GM23338 (cell line): ENCODE results near the gene CDYL2. TPM values are rescaled to one million over a fixed set of nuclear protein-coding genes. Genes with fewer than 3 reads are reported as not detected.

Experiments used
- ATAC-seq: fragments of 200-7000 bp; cut with Tn5 transposase; 3 replicates; pipeline ENCODE4 v1.9.1; 2020
- DNase-seq: peaks from one replicate; pipeline ENCODE4 v3.0.0-alpha.2; 2015; ENCODE audit warnings: low spot score
- H2AFZ ChIP-seq: fragments of 200-600 bp; sonication (generic); 2 replicates; pipeline ENCODE4 v1.8.0; 2016; ENCODE audit warnings: antibody characterized with exemption, mild to moderate bottlenecking, moderate library complexity
- H3F3A ChIP-seq: fragments of 200-600 bp; sonication (generic); replicated peaks from 2 replicates; pipeline ENCODE4 v1.8.0; 2017; ENCODE audit warnings: antibody characterized with exemption, mixed run types, low read depth
- H3K27ac ChIP-seq: fragments of 200-600 bp; sonication (generic); 2 replicates; pipeline ENCODE4 v1.6.1; 2016; ENCODE audit warnings: low read depth
- H3K27me3 ChIP-seq: fragments of 200-600 bp; sonication (generic); 2 replicates; pipeline ENCODE4 v1.8.0; 2016; ENCODE audit warnings: mild to moderate bottlenecking, mixed run types, moderate library complexity; ENCODE audit not compliant: insufficient read depth
- H3K36me3 ChIP-seq: fragments of 200-600 bp; sonication (generic); 2 replicates; pipeline ENCODE4 v1.8.0; 2016; ENCODE audit warnings: mild to moderate bottlenecking; ENCODE audit not compliant: insufficient read depth
- H3K4me1 ChIP-seq: fragments of 200-600 bp; sonication (generic); 2 replicates; pipeline ENCODE4 v1.8.0; 2016; ENCODE audit warnings: mild to moderate bottlenecking, moderate library complexity; ENCODE audit not compliant: insufficient read depth
- H3K4me2 ChIP-seq: fragments of 200-600 bp; sonication (generic); 2 replicates; pipeline ENCODE4 v1.7.1; 2017; ENCODE audit warnings: mixed run types
- H3K4me3 ChIP-seq: fragments of 200-600 bp; sonication (generic); 2 replicates; pipeline ENCODE4 v1.6.1; 2016; ENCODE audit warnings: mixed run types
- H3K79me2 ChIP-seq: fragments of 200-600 bp; sonication (generic); replicated peaks from 2 replicates; pipeline ENCODE4 v1.8.0; 2017; ENCODE audit warnings: mild to moderate bottlenecking; ENCODE audit not compliant: insufficient read depth
- H3K9me2 ChIP-seq: fragments of 200-600 bp; sonication (generic); 2 replicates; pipeline ENCODE4 v1.8.0; 2017; ENCODE audit not compliant: insufficient read depth
- H4K20me1 ChIP-seq: fragments of 200-600 bp; sonication (generic); replicated peaks from 2 replicates; pipeline ENCODE4 v1.8.0; 2017; ENCODE audit warnings: mild to moderate bottlenecking; ENCODE audit not compliant: insufficient read depth
- H3K27ac Mint-ChIP-seq: 2 replicates; pipeline ENCODE4 v1.8.0; 2020; ENCODE audit warnings: inconsistent platforms, mild to moderate bottlenecking, moderate library complexity, mixed read lengths
- H3K27me3 Mint-ChIP-seq: 3 replicates; pipeline ENCODE4 v1.8.0; 2022; ENCODE audit warnings: low read depth, mild to moderate bottlenecking, moderate library complexity, mixed read lengths, inconsistent platforms; ENCODE audit not compliant: insufficient read depth, poor library complexity
- H3K36me3 Mint-ChIP-seq: 3 replicates; pipeline ENCODE4 v1.8.0; 2021; ENCODE audit warnings: low read depth, mild to moderate bottlenecking, inconsistent platforms, moderate library complexity, mixed read lengths
- H3K4me1 Mint-ChIP-seq: 3 replicates; pipeline ENCODE4 v1.8.0; 2020; ENCODE audit warnings: mild to moderate bottlenecking, inconsistent platforms, mixed read lengths
- H3K4me3 Mint-ChIP-seq: 3 replicates; pipeline ENCODE4 v1.8.0; 2021; ENCODE audit warnings: moderate library complexity, mild to moderate bottlenecking, inconsistent platforms, mixed read lengths
- H3K9me3 Mint-ChIP-seq: 3 replicates; pipeline ENCODE4 v1.8.0; 2020; ENCODE audit warnings: moderate library complexity, mild to moderate bottlenecking, inconsistent platforms, mixed read lengths
- CREB1 ChIP-seq: fragments of 250-450 bp; sonication (Bioruptor Pico); IDR thresholded peaks from 2 replicates; pipeline ENCODE4 v1.5.0; 2020; ENCODE audit warnings: low read depth, mild to moderate bottlenecking, moderate library complexity
- JUNB ChIP-seq: IDR thresholded peaks from one replicate; pipeline ENCODE4 v1.6.1; 2016; ENCODE audit warnings: antibody characterized with exemption; ENCODE audit not compliant: unreplicated experiment
- NANOG ChIP-seq: IDR thresholded peaks from 2 replicates; pipeline ENCODE4 v1.6.1; 2016; ENCODE audit warnings: antibody characterized with exemption, borderline replicate concordance
- POLR2AphosphoS5 ChIP-seq: IDR thresholded peaks from 2 replicates; pipeline ENCODE4 v1.6.1; 2016; ENCODE audit warnings: antibody characterized with exemption, low read depth
- ZNF331 ChIP-seq: fragments of 250-450 bp; sonication (Bioruptor Pico); IDR thresholded peaks from 2 replicates; pipeline ENCODE4 v1.5.0; 2020; ENCODE audit warnings: low read depth, mild to moderate bottlenecking, moderate library complexity
- ZNF462 ChIP-seq: fragments of 250-450 bp; sonication (Bioruptor Pico); IDR thresholded peaks from 2 replicates; pipeline ENCODE4 v1.5.0; 2020; ENCODE audit warnings: mild to moderate bottlenecking, moderate library complexity
- polyA plus RNA-seq: library from polyadenylated mRNA; unstranded; fragments of >200 nt; fragmentation: Nextera tagmentation; extraction: Ambion mirVana; gene quantifications from 2 replicates; pipeline ENCODE4 v1.2.1, GENCODE V29; 2016
- total RNA-seq: library from RNA; depleted of rRNA; stranded (reverse); fragments of >200 nt; shearing (Covaris generic); gene quantifications from 2 replicates; pipeline ENCODE4 v1.2.3, GENCODE V29; 2014

The CDYL2 gene
- total and polyA plus RNA-seq, 2 experiments from 2014 or later = 0.82 to 4.3 TPM

- no peak for TF ChIP-seq JUNB
Measured at GRCh38 chr16:80559369-80559768, 245.0 kb downstream of the CDYL2 start (continued).

GRCh38 chr16:80557037-80557436 lies 247.4 kb downstream of the CDYL2 start:
- H3K36me3 Mint-ChIP-seq = no peaks in the 10 kb centered on the region
- Histone ChIP-seq H3K4me1 (no peaks in the 10 kb centered on the region), H3K27ac (no peak overlapping the region), H3K4me3 (no peak overlapping the region), H4K20me1 (no peaks in the 10 kb centered on the region), H3K4me2 (no peak overlapping the region), H3K36me3 (no peaks in the 10 kb centered on the region), H3F3A (no peaks in the 10 kb centered on the region), H3K9me2 (0 out of 2 replicates have a peak, but pooled peaks cover 3% of the 10 kb centered on the region), H3K79me2 (no peaks in the 10 kb centered on the region), H2AFZ (no peak overlapping the region), H3K27me3 (no peaks in the 10 kb centered on the region)
- H3K27ac Mint-ChIP-seq = no peak overlapping the region
- no peak for ATAC-seq
- H3K27me3 Mint-ChIP-seq = peaks cover 4% of the 10 kb centered on the region
- TF ChIP-seq CREB1 = no peak
- TF ChIP-seq ZNF462 (CRISPR knock-in tag) = no peak
- no peak for TF ChIP-seq ZNF331
- TF ChIP-seq POLR2AphosphoS5 = no peak
- no peak for TF ChIP-seq NANOG
- no peak overlapping the region for H3K4me3 Mint-ChIP-seq
- no peaks in the 10 kb centered on the region for H3K9me3 Mint-ChIP-seq
- no peaks in the 10 kb centered on the region for H3K4me1 Mint-ChIP-seq
- no peak for DNase-seq
